ENCODE results near the gene IMMP2L. TPM values are rescaled to one million over a fixed set of nuclear protein-coding genes. Genes with fewer than 3 reads are reported as not detected.
A peak's percentile ranks its signal among the peaks of the same experiment; 100 is the strongest.

The IMMP2L gene
- total and polyA plus RNA-seq, 4 donors: 7.3 to 21.1 (median 12.4) TPM

GRCh38 chr7:111518264-111518663 is 44.0 kb downstream of the IMMP2L start:
- H3K36me3 ChIP-seq (ENCODE audit: control insufficient read depth in 4 of 4, insufficient read depth in 3 of 4, low read depth in 1 of 4, low read length in 3 of 4): peaks cover 0 to 4% (median 0%) of the 10 kb centered on the region in 4 donors
- H3K4me3 ChIP-seq (ENCODE audit: low read depth in 1 of 3, low read length in 3 of 3): no peak overlapping the region
- DNase-seq (ENCODE audit: low spot score): no peak
- H3K27me3 ChIP-seq (ENCODE audit: control insufficient read depth in 4 of 4, insufficient read depth in 4 of 4, low read length in 3 of 4): no peaks in the 10 kb centered on the region
- no peak overlapping the region for H3K27ac ChIP-seq (ENCODE audit: low read depth in 1 of 2, low read length in 2 of 2)
- H3K9ac ChIP-seq (ENCODE audit: low read depth in 1 of 2, low read length in 2 of 2): no peak overlapping the region
- 88% methylated on average over 2 of the region's 2 CpGs for WGBS
- TF ChIP-seq NR2F2 (IDR thresholded peaks at IDR 0.05): no peak
- no peak for TF ChIP-seq MAX (IDR thresholded peaks at IDR 0.05)
- TF ChIP-seq HNF4A (conservative IDR thresholded peaks at IDR 0.05): no peak
- no peak for TF ChIP-seq RAD21 (IDR thresholded peaks at IDR 0.05)
- no peak for TF ChIP-seq ZBTB33 (IDR thresholded peaks at IDR 0.05)
- TF ChIP-seq FOXA1 (IDR thresholded peaks at IDR 0.05): no peak
- no peak for TF ChIP-seq GABPA (IDR thresholded peaks at IDR 0.05 in 1 of 2, conservative IDR thresholded peaks at IDR 0.05 in 1 of 2)
- peaks cover 0 to 4% (median 2%) of the 10 kb centered on the region in 4 donors for H3K9me3 ChIP-seq (ENCODE audit: control insufficient read depth in 4 of 4, low read length in 3 of 4)
- peaks cover 0 to 11% (median under 1%) of the 10 kb centered on the region in 4 donors for H3K4me1 ChIP-seq (ENCODE audit: control insufficient read depth in 4 of 4, insufficient read depth in 4 of 4, low read length in 3 of 4)

GRCh38 chr7:111517549-111517951 is 44.7 kb downstream of the IMMP2L start:
- Histone ChIP-seq H3K9ac (ENCODE audit: low read depth in 1 of 2, low read length in 2 of 2) (peak overlapping the region in 1 of 2 donors; percentile 76), H3K27me3 (ENCODE audit: control insufficient read depth in 4 of 4, insufficient read depth in 4 of 4, low read length in 3 of 4) (no peaks in the 10 kb centered on the region), H3K9me3 (ENCODE audit: control insufficient read depth in 4 of 4, low read length in 3 of 4) (peaks cover 0 to 4% (median 2%) of the 10 kb centered on the region in 4 donors), H3K27ac (ENCODE audit: low read depth in 1 of 2, low read length in 2 of 2) (peak overlapping the region; percentile 75 to 83), H3K4me3 (ENCODE audit: low read depth in 1 of 3, low read length in 3 of 3) (peak overlapping the region in 2 of 3 donors; percentile 31 to 52), H3K36me3 (ENCODE audit: control insufficient read depth in 4 of 4, insufficient read depth in 3 of 4, low read depth in 1 of 4, low read length in 3 of 4) (peaks cover 0 to 4% (median 0%) of the 10 kb centered on the region in 4 donors), H3K4me1 (ENCODE audit: control insufficient read depth in 4 of 4, insufficient read depth in 4 of 4, low read length in 3 of 4) (peaks cover 0 to 11% (median under 1%) of the 10 kb centered on the region in 4 donors)
- TF ChIP-seq FOXA1 (IDR thresholded peaks at IDR 0.05): no peak
- TF ChIP-seq MAX (IDR thresholded peaks at IDR 0.05): peak; percentile 45
- peak; percentile 56 to 68 for TF ChIP-seq HNF4A (conservative IDR thresholded peaks at IDR 0.05)
- peak; percentile 78 to 79 for TF ChIP-seq JUND (IDR thresholded peaks at IDR 0.05)
- peak; percentile 70 to 78 for TF ChIP-seq RXRA (IDR thresholded peaks at IDR 0.05)
- peak; percentile 23 for TF ChIP-seq ATF3 (IDR thresholded peaks at IDR 0.05)
- no peak for TF ChIP-seq EGR1 (IDR thresholded peaks at IDR 0.05; ENCODE audit: low read depth in 2 of 2)
- TF ChIP-seq CTCF (IDR thresholded peaks at IDR 0.05; ENCODE audit: low read depth, low read length, missing input control): no peak
- TF ChIP-seq RAD21 (IDR thresholded peaks at IDR 0.05): peak in 1 of 2 donors; percentile 31
- peak; percentile 55 for TF ChIP-seq NR2F2 (IDR thresholded peaks at IDR 0.05)
- no peak for TF ChIP-seq HNF4G (IDR thresholded peaks at IDR 0.05)
- peak; percentile 78 for TF ChIP-seq SP1 (IDR thresholded peaks at IDR 0.05)
- TF ChIP-seq REST (IDR thresholded peaks at IDR 0.05): peak; percentile 50
- no peak for TF ChIP-seq FOXA2 (IDR thresholded peaks at IDR 0.05)
- no peak for TF ChIP-seq ZBTB33 (IDR thresholded peaks at IDR 0.05)
- TF ChIP-seq TAF1 (conservative IDR thresholded peaks at IDR 0.05): no peak
- peak; percentile 34 for TF ChIP-seq YY1 (IDR thresholded peaks at IDR 0.05)
- no peak for TF ChIP-seq GABPA (IDR thresholded peaks at IDR 0.05 in 1 of 2, conservative IDR thresholded peaks at IDR 0.05 in 1 of 2)
- DNase-seq (ENCODE audit: low spot score): no peak
- 42% methylated on average over 4 of the region's 4 CpGs for WGBS

All from liver (tissue), 9 donors.